OCI-LY1 (cell line): ENCODE data around the gene WDHD1.

Experiments used
- H2AFZ ChIP-seq: fragments of 200-600 bp; sonication (generic), shearing (Covaris generic); 2 replicates; pipeline ENCODE4 v1.6.0; 2014; ENCODE audit warnings: antibody characterized with exemption, mild to moderate bottlenecking, low read length
- H3F3A ChIP-seq: fragments of 200-600 bp; sonication (generic), shearing (Covaris generic); 2 replicates; pipeline ENCODE4 v1.6.0; 2014; ENCODE audit warnings: mild to moderate bottlenecking, antibody characterized with exemption, low read length, moderate library complexity; ENCODE audit not compliant: insufficient read depth
- H3K27ac ChIP-seq: fragments of 200-600 bp; sonication (generic); 2 replicates; pipeline ENCODE4 v1.5.1; 2014; ENCODE audit warnings: low read length, mixed run types, mild to moderate bottlenecking, low read depth; ENCODE audit not compliant: poor library complexity, severe bottlenecking
- H3K27me3 ChIP-seq: fragments of 200-600 bp; sonication (generic); 2 replicates; pipeline ENCODE4 v1.6.0; 2014; ENCODE audit warnings: antibody characterized with exemption, mild to moderate bottlenecking, low read length, moderate library complexity; ENCODE audit not compliant: insufficient read depth
- H3K36me3 ChIP-seq: fragments of 200-600 bp; sonication (generic); 2 replicates; pipeline ENCODE4 v1.6.1; 2014; ENCODE audit warnings: mild to moderate bottlenecking, antibody characterized with exemption, low read length, moderate library complexity, mixed read lengths; ENCODE audit not compliant: insufficient read depth
- H3K4me1 ChIP-seq: fragments of 200-600 bp; sonication (generic); 2 replicates; pipeline ENCODE4 v1.5.1; 2014; ENCODE audit warnings: mild to moderate bottlenecking, low read length, moderate library complexity; ENCODE audit not compliant: insufficient read depth, severe bottlenecking
- H3K4me2 ChIP-seq: fragments of 200-600 bp; sonication (generic), shearing (Covaris generic); 2 replicates; pipeline ENCODE4 v1.6.1; 2014; ENCODE audit warnings: low read length
- H3K4me3 ChIP-seq: fragments of 200-600 bp; sonication (generic); 2 replicates; pipeline ENCODE4 v1.5.1; 2014; ENCODE audit warnings: low read length, low read depth, mild to moderate bottlenecking, mixed read lengths; ENCODE audit not compliant: poor library complexity, severe bottlenecking
- H3K79me2 ChIP-seq: fragments of 200-600 bp; shearing (Covaris generic); 2 replicates; pipeline ENCODE4 v1.6.1; 2016; ENCODE audit warnings: mixed run types, low read length, mixed read lengths; ENCODE audit not compliant: insufficient read depth
- H3K9ac ChIP-seq: fragments of 200-600 bp; sonication (generic), shearing (Covaris generic); 2 replicates; pipeline ENCODE4 v1.6.1; 2014; ENCODE audit warnings: mild to moderate bottlenecking, low read length, mixed read lengths
- H3K9me2 ChIP-seq: fragments of 200-600 bp; sonication (generic), shearing (Covaris generic); 2 replicates; pipeline ENCODE4 v1.6.1; 2014; ENCODE audit warnings: low read depth, mild to moderate bottlenecking, low read length, mixed read lengths
- H3K9me3 ChIP-seq: fragments of 200-600 bp; shearing (Covaris generic); 2 replicates; pipeline ENCODE4 v1.6.1; 2014; ENCODE audit warnings: low read length, mixed read lengths
- H4K20me1 ChIP-seq: fragments of 200-600 bp; sonication (generic), shearing (Covaris generic); 2 replicates; pipeline ENCODE4 v1.6.0; 2016; ENCODE audit warnings: mild to moderate bottlenecking, low read length; ENCODE audit not compliant: insufficient read depth
- CTCF ChIP-seq: fragments of 200-600 bp; sonication (generic), shearing (Covaris generic); IDR thresholded peaks from 2 replicates; pipeline ENCODE4 v1.5.1; 2017; ENCODE audit warnings: mild to moderate bottlenecking, antibody characterized with exemption, low read length, moderate library complexity, mixed read lengths
- EZH2 ChIP-seq: fragments of 200-600 bp; sonication (generic), shearing (Covaris generic); IDR thresholded peaks from 2 replicates; pipeline ENCODE4 v1.8.0; 2017; ENCODE audit warnings: borderline replicate concordance, mixed run types, mild to moderate bottlenecking, antibody characterized with exemption, low read length, moderate library complexity, mixed read lengths

The WDHD1 gene

GRCh38 chr14:54946500-54946899, 80.4 kb downstream of the WDHD1 start:
- no peaks in the 10 kb centered on the region for H3F3A ChIP-seq
- no peaks in the 10 kb centered on the region for H4K20me1 ChIP-seq
- no peak overlapping the region for H3K4me3 ChIP-seq
- H3K27ac ChIP-seq: no peak overlapping the region
- H3K9me2 ChIP-seq: no peaks in the 10 kb centered on the region
- no peak for TF ChIP-seq CTCF
- H3K79me2 ChIP-seq: no peaks in the 10 kb centered on the region
- no peak overlapping the region for H3K9ac ChIP-seq
- peaks cover 52% of the 10 kb centered on the region for H3K36me3 ChIP-seq
- no peaks in the 10 kb centered on the region for H3K9me3 ChIP-seq
- no peaks in the 10 kb centered on the region for H3K4me1 ChIP-seq
- H2AFZ ChIP-seq: no peak overlapping the region
- no peaks in the 10 kb centered on the region for H3K27me3 ChIP-seq
- no peak overlapping the region for H3K4me2 ChIP-seq

- H3K9me2 ChIP-seq: no peaks in the 10 kb centered on the region
- no peak overlapping the region for H3K9ac ChIP-seq
- no peaks in the 10 kb centered on the region for H3K4me1 ChIP-seq
- no peak overlapping the region for H3K4me3 ChIP-seq
- H4K20me1 ChIP-seq: no peaks in the 10 kb centered on the region
- H3K79me2 ChIP-seq: no peaks in the 10 kb centered on the region
- no peak overlapping the region for H2AFZ ChIP-seq
- TF ChIP-seq EZH2: no peak
- no peaks in the 10 kb centered on the region for H3F3A ChIP-seq
- H3K9me3 ChIP-seq: no peaks in the 10 kb centered on the region
- H3K27ac ChIP-seq: no peak overlapping the region
- no peak overlapping the region for H3K4me2 ChIP-seq
- peaks cover 68% of the 10 kb centered on the region for H3K36me3 ChIP-seq
- H3K27me3 ChIP-seq: no peaks in the 10 kb centered on the region
These were observed 82.0 kb downstream of the WDHD1 start for GRCh38 chr14:54944737-54945391.

- Histone ChIP-seq H3K9ac (no peak overlapping the region), H3K27ac (no peak overlapping the region), H3F3A (no peaks in the 10 kb centered on the region), H4K20me1 (no peaks in the 10 kb centered on the region), H3K9me3 (no peaks in the 10 kb centered on the region), H3K4me2 (no peak overlapping the region), H3K9me2 (no peaks in the 10 kb centered on the region), H3K4me3 (no peak overlapping the region), H3K36me3 (peaks cover 63% of the 10 kb centered on the region), H3K27me3 (no peaks in the 10 kb centered on the region), H3K79me2 (no peaks in the 10 kb centered on the region), H2AFZ (no peak overlapping the region), H3K4me1 (no peaks in the 10 kb centered on the region)
- no peak for TF ChIP-seq CTCF
- no peak for TF ChIP-seq EZH2
These were observed 84.0 kb downstream of the WDHD1 start for GRCh38 chr14:54942913-54943312.

- H3K9me2 ChIP-seq: no peaks in the 10 kb centered on the region
- H2AFZ ChIP-seq: no peak overlapping the region
- no peaks in the 10 kb centered on the region for H3K4me1 ChIP-seq
- no peak overlapping the region for H3K4me3 ChIP-seq
- no peak for TF ChIP-seq CTCF
- no peak for TF ChIP-seq EZH2
- no peaks in the 10 kb centered on the region for H4K20me1 ChIP-seq
- H3K4me2 ChIP-seq: no peak overlapping the region
- H3K27ac ChIP-seq: no peak overlapping the region
- H3K36me3 ChIP-seq: peaks cover 30% of the 10 kb centered on the region
- no peak overlapping the region for H3K9ac ChIP-seq
- H3K27me3 ChIP-seq: no peaks in the 10 kb centered on the region
- H3K9me3 ChIP-seq: no peaks in the 10 kb centered on the region
- no peaks in the 10 kb centered on the region for H3F3A ChIP-seq
- H3K79me2 ChIP-seq: no peaks in the 10 kb centered on the region
These were observed 90.1 kb downstream of the WDHD1 start for GRCh38 chr14:54936816-54937215.
